Measurements from ENCODE around the gene GRK2. TPM values are rescaled to one million over a fixed set of nuclear protein-coding genes. Genes with fewer than 3 reads are reported as not detected.

GRK2 gene
- total and polyA plus RNA-seq, 2 of the 8 experiments (the other 6 are each of a cell fraction or from before 2014, with no cell fraction given) = 47.3 to 49.7 TPM

DNA sequence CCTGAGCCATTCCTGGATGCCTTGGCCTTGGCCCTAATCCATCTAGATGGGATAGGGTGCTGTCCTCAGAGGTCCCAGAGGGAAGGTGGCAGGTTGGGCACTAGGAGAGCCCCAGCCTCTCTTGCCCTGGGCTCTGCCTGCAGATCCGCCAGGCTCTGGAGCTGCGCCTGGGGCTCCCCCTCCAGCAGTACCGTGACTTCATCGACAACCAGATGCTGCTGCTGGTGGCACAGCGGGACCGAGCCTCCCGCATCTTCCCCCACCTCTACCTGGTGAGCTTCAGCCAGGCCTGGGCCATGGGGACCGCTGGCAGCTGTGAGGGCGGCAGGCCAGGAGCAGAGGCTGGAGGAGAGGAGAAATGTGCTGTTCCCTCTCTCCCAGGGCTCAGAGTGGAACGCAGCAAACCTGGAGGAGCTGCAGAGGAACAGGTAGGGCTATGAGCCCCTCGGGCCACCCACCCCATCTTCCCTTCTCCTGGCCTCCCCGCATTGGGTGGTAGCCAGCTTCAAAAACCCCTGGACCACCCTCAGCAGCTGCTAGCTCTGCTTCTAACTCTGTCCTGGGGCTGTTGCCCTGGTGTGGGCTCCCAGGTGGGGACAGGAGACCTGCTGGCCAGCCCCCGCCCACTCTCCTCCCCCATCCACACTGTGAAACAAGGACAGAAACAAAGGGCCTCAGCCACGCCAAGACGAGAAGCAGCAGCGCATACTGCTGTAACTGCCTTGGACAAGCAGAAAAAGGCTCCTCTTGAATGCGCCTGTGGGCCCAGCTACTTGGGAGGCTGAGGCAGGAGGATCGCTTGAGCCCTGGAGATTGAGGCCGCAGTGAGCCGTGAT is 42.0 kb downstream of the GRK2 start (continued):
- TF ChIP-seq TEAD4 (IDR thresholded peaks at IDR 0.05; ENCODE audit: low read depth, low read length) (no peak), BCL11A (IDR thresholded peaks at IDR 0.05; ENCODE audit: low read depth in 2 of 2, low read length in 2 of 2) (no peak), JUND (IDR thresholded peaks at IDR 0.05; ENCODE audit: low read length) (no peak), CTCF (IDR thresholded peaks at IDR 0.05; ENCODE audit: control extremely low read depth in 1 of 3, insufficient read depth in 1 of 3, low read depth in 1 of 3, low read length in 3 of 3) (no peak)

All from H1 (cell line).